ENCODE measurements around the gene DMRTA2.
"Not testable (repeated sequence)": the region's sequence is repeated elsewhere in the genome, so short reads cannot be mapped to it uniquely, and the experiment has no call there.

The DMRTA2 gene

GRCh38 chr1:50419192-50419906, 3.9 kb downstream of the DMRTA2 start:
- peak overlapping the region; percentile 89 for H3K27ac Mint-ChIP-seq
- H3K9me3 Mint-ChIP-seq, result peaks cover 7% of the 10 kb centered on the region
- peaks cover 29% of the 10 kb centered on the region for H3K4me1 Mint-ChIP-seq (ENCODE audit: low read depth)
- H3K27me3 Mint-ChIP-seq (ENCODE audit: low read depth), result peaks cover 86% of the 10 kb centered on the region
- H3K4me3 Mint-ChIP-seq, result peak overlapping the region; percentile 36
- H3K36me3 Mint-ChIP-seq (ENCODE audit: low read depth), result peaks cover 15% of the 10 kb centered on the region

GRCh38 chr1:50418600-50419109, 4.6 kb downstream of the DMRTA2 start:
- peaks cover 7% of the 10 kb centered on the region for H3K9me3 Mint-ChIP-seq
- H3K4me3 Mint-ChIP-seq, result no peak overlapping the region

GRCh38 chr1:50417946-50418599, 5.2 kb downstream of the DMRTA2 start:
- Mint-ChIP-seq H3K4me3 (no peak overlapping the region), H3K27me3 (ENCODE audit: low read depth) (peaks cover 83% of the 10 kb centered on the region), H3K36me3 (ENCODE audit: low read depth) (peaks cover 10% of the 10 kb centered on the region), H3K27ac (peak overlapping the region; percentile 49), H3K9me3 (peaks cover 7% of the 10 kb centered on the region), H3K4me1 (ENCODE audit: low read depth) (peaks cover 22% of the 10 kb centered on the region)

More at GRCh38 chr1:50418600-50419109, 4.6 kb downstream of the DMRTA2 start:
- H3K27ac Mint-ChIP-seq, result no peak overlapping the region
- H3K27me3 Mint-ChIP-seq (ENCODE audit: low read depth), result peaks cover 86% of the 10 kb centered on the region
- H3K36me3 Mint-ChIP-seq (ENCODE audit: low read depth), result peaks cover 10% of the 10 kb centered on the region
- H3K4me1 Mint-ChIP-seq (ENCODE audit: low read depth), result peaks cover 24% of the 10 kb centered on the region

- Mint-ChIP-seq H3K36me3 (ENCODE audit: low read depth) (peaks cover 10% of the 10 kb centered on the region), H3K4me3 (no peak overlapping the region), H3K4me1 (ENCODE audit: low read depth) (peaks cover 22% of the 10 kb centered on the region), H3K27ac (peak overlapping the region; percentile 49), H3K9me3 (peaks cover 7% of the 10 kb centered on the region), H3K27me3 (ENCODE audit: low read depth) (peaks cover 78% of the 10 kb centered on the region)
These were observed 5.7 kb downstream of the DMRTA2 start for GRCh38 chr1:50417507-50417906.

GRCh38 chr1:50416553-50417453, 6.4 kb downstream of the DMRTA2 start:
- peaks cover 17% of the 10 kb centered on the region for H3K4me1 Mint-ChIP-seq (ENCODE audit: low read depth)
- peak overlapping the region; percentile 76 for H3K27ac Mint-ChIP-seq
- no peak overlapping the region for H3K4me3 Mint-ChIP-seq
- peaks cover 74% of the 10 kb centered on the region for H3K27me3 Mint-ChIP-seq (ENCODE audit: low read depth)
- H3K36me3 Mint-ChIP-seq (ENCODE audit: low read depth), result peaks cover 9% of the 10 kb centered on the region
- peaks cover 7% of the 10 kb centered on the region for H3K9me3 Mint-ChIP-seq

GRCh38 chr1:50416150-50416527, 7.1 kb downstream of the DMRTA2 start:
- Mint-ChIP-seq H3K27ac (peak overlapping the region; percentile 76), H3K9me3 (peaks cover 7% of the 10 kb centered on the region), H3K27me3 (ENCODE audit: low read depth) (peaks cover 70% of the 10 kb centered on the region), H3K4me1 (ENCODE audit: low read depth) (peaks cover 13% of the 10 kb centered on the region), H3K36me3 (ENCODE audit: low read depth) (peaks cover 7% of the 10 kb centered on the region), H3K4me3 (no peak overlapping the region)

- Mint-ChIP-seq H3K36me3 (ENCODE audit: low read depth) (peaks cover 7% of the 10 kb centered on the region), H3K4me3 (no peak overlapping the region), H3K27ac (no peak overlapping the region), H3K9me3 (peaks cover 7% of the 10 kb centered on the region), H3K27me3 (ENCODE audit: low read depth) (peaks cover 71% of the 10 kb centered on the region), H3K4me1 (ENCODE audit: low read depth) (peaks cover 12% of the 10 kb centered on the region)
These were observed 7.8 kb downstream of the DMRTA2 start for GRCh38 chr1:50415235-50416149.

- no peak overlapping the region for H3K27ac Mint-ChIP-seq
- no peak overlapping the region for H3K4me3 Mint-ChIP-seq
- H3K4me1 Mint-ChIP-seq (ENCODE audit: low read depth), result peaks cover 6% of the 10 kb centered on the region
- H3K9me3 Mint-ChIP-seq, result peaks cover 2% of the 10 kb centered on the region
- peaks cover 71% of the 10 kb centered on the region for H3K27me3 Mint-ChIP-seq (ENCODE audit: low read depth)
- peaks cover 1% of the 10 kb centered on the region for H3K36me3 Mint-ChIP-seq (ENCODE audit: low read depth)
These were observed 8.4 kb downstream of the DMRTA2 start for GRCh38 chr1:50414853-50415234.

- Mint-ChIP-seq H3K4me3 (no peak overlapping the region), H3K27me3 (ENCODE audit: low read depth) (peaks cover 71% of the 10 kb centered on the region)
These were observed 10.3 kb downstream of the DMRTA2 start for GRCh38 chr1:50412813-50413476.

GRCh38 chr1:50405814-50406213, 17.4 kb downstream of the DMRTA2 start:
- Mint-ChIP-seq H3K27me3 (ENCODE audit: low read depth) (peaks cover 50% of the 10 kb centered on the region), H3K4me3 (no peak overlapping the region), H3K4me1 (ENCODE audit: low read depth) (no peaks in the 10 kb centered on the region), H3K36me3 (ENCODE audit: low read depth) (no peaks in the 10 kb centered on the region), H3K9me3 (no peaks in the 10 kb centered on the region), H3K27ac (no peak overlapping the region)

More at GRCh38 chr1:50412813-50413476, 10.3 kb downstream of the DMRTA2 start:
- Mint-ChIP-seq H3K36me3 (ENCODE audit: low read depth) (no peaks in the 10 kb centered on the region), H3K9me3 (no peaks in the 10 kb centered on the region), H3K4me1 (ENCODE audit: low read depth) (peaks cover 4% of the 10 kb centered on the region), H3K27ac (no peak overlapping the region)

- no peaks in the 10 kb centered on the region for H3K4me1 Mint-ChIP-seq (ENCODE audit: low read depth)
- H3K36me3 Mint-ChIP-seq (ENCODE audit: low read depth), result no peaks in the 10 kb centered on the region
- no peak overlapping the region for H3K4me3 Mint-ChIP-seq
- H3K9me3 Mint-ChIP-seq, result no peaks in the 10 kb centered on the region
- H3K27me3 Mint-ChIP-seq (ENCODE audit: low read depth), result peaks cover 5% of the 10 kb centered on the region
- H3K27ac Mint-ChIP-seq, result no peak overlapping the region
These were observed 29.6 kb downstream of the DMRTA2 start for GRCh38 chr1:50393522-50394120.

- not testable (repeated sequence) for H3K27ac Mint-ChIP-seq; H3K36me3 Mint-ChIP-seq (ENCODE audit: low read depth); H3K4me1 Mint-ChIP-seq (ENCODE audit: low read depth); H3K4me3 Mint-ChIP-seq; H3K27me3 Mint-ChIP-seq (ENCODE audit: low read depth); H3K9me3 Mint-ChIP-seq
These were observed 41.7 kb downstream of the DMRTA2 start for GRCh38 chr1:50381551-50381950.

- no peaks in the 10 kb centered on the region for H3K4me1 Mint-ChIP-seq (ENCODE audit: low read depth)
- H3K9me3 Mint-ChIP-seq, result no peaks in the 10 kb centered on the region
- H3K27me3 Mint-ChIP-seq (ENCODE audit: low read depth), result peaks cover 3% of the 10 kb centered on the region
- H3K27ac Mint-ChIP-seq, result no peak overlapping the region
- H3K4me3 Mint-ChIP-seq, result no peak overlapping the region
- no peaks in the 10 kb centered on the region for H3K36me3 Mint-ChIP-seq (ENCODE audit: low read depth)
These were observed 44.5 kb downstream of the DMRTA2 start for GRCh38 chr1:50378770-50379169.
